ENCODE results near the gene CD164L2.

CD164L2 gene

GRCh38 chr1:27331426-27331825, 51.7 kb downstream of the CD164L2 start:
- TF ChIP-seq CTCF (IDR thresholded peaks at IDR 0.05; ENCODE audit: low read depth, low read length): no peak
- no peak for DNase-seq (ENCODE audit: extremely low read depth, low read depth)

DNA sequence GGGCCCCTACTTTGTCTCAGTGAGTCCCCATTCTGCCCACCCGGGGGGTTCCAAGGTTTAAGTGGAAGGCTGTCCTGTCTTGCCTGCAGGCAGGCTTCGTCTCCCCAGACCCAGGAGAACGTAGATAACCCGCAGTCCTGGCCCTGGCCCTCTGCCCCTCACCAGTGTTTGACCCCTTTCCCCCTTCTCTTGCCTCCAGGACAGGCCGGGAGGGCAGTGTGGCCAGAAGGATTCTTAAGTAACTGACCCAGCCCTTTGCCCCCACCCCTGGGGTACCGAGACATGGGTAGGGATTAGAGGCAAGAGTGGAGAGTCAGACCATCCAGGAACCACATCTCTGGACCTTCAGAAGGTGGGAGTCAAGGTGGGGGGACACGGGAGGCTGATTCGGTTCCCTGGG, 52.3 kb downstream of the CD164L2 start:
- no peak for TF ChIP-seq CTCF (IDR thresholded peaks at IDR 0.05; ENCODE audit: low read depth, low read length)

More for the DNA sequence above, 52.3 kb downstream of the CD164L2 start:
- DNase-seq (ENCODE audit: extremely low read depth, low read depth): no peak
